WI38 (cell line): ENCODE measurements around the gene ARHGEF17.

ENCODE experiments used
- H3K4me3 ChIP-seq: 2 replicates; pipeline ENCODE4 v1.5.1; 2011; ENCODE audit warnings: low read depth, mild to moderate bottlenecking, control low read depth, low read length
- TF ChIP-seq, protein P1 (sequence below): IDR thresholded peaks from 2 replicates; pipeline ENCODE4 v1.5.1; 2012; ENCODE audit warnings: low read depth, mild to moderate bottlenecking, control low read depth, low read length

Gene ARHGEF17

DNA sequence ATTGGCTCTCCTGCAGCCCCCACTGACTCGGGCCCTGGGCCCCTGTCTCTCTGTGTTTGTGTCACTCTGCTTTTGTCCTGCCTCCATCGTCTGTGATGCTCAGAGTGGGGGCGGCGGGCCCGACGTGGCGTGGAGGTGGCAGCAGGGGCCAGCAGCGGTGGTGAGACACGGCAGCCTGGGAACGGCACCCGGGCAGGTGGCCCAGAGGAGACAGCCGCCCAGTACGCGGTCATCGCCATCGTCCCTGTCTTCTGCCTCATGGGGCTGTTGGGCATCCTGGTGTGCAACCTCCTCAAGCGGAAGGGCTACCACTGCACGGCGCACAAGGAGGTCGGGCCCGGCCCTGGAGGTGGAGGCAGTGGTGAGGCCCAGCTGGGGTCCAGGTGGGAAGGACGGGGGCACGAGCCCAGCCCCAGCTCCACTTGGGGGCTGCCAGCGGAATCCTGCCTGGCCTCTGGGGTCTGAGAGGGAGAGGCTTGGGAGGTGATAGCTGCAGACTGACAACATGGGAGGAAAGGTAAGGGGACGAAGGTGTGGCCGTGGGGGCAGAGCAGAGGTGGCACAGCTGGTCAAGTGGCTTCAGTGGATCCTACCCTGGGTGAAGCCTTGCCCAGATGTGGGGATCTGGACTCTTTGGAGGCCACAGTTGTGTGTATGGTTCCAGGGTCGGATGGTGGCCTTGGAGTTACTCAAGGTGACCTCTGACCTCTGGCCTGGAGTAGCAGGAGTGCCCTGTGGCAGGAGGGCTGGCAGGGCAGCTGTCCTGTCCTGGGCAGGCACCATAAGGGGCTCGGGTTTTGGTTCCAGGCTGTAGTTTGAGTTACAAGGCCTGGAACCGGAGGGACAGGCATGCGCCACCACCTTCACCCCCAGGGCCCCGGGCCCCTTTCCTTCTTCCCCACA lies 84.3 kb downstream of the ARHGEF17 start:
- TF ChIP-seq, protein P1, sequence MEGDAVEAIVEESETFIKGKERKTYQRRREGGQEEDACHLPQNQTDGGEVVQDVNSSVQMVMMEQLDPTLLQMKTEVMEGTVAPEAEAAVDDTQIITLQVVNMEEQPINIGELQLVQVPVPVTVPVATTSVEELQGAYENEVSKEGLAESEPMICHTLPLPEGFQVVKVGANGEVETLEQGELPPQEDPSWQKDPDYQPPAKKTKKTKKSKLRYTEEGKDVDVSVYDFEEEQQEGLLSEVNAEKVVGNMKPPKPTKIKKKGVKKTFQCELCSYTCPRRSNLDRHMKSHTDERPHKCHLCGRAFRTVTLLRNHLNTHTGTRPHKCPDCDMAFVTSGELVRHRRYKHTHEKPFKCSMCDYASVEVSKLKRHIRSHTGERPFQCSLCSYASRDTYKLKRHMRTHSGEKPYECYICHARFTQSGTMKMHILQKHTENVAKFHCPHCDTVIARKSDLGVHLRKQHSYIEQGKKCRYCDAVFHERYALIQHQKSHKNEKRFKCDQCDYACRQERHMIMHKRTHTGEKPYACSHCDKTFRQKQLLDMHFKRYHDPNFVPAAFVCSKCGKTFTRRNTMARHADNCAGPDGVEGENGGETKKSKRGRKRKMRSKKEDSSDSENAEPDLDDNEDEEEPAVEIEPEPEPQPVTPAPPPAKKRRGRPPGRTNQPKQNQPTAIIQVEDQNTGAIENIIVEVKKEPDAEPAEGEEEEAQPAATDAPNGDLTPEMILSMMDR: no peak
- no peak overlapping the region for H3K4me3 ChIP-seq

DNA sequence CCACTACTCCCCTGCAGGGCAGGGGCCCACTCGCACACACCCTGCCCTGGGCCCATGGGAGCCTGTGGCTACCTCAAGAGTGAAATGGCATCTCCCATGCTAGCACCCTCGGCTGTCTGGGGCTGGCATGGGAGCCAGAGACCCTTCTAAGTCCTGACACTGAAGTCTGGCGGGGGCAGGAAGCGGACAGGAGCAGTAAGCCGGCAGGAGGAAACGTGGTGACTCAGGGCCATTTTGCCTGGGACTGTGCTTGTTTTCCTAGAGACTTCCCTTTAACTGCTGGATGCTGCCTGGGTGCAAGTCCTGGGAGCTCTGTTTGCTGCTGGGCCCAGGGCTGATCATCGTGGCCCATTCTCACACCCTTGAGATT lies 84.9 kb downstream of the ARHGEF17 start:
- TF ChIP-seq, protein P1: no peak
- no peak overlapping the region for H3K4me3 ChIP-seq

DNA sequence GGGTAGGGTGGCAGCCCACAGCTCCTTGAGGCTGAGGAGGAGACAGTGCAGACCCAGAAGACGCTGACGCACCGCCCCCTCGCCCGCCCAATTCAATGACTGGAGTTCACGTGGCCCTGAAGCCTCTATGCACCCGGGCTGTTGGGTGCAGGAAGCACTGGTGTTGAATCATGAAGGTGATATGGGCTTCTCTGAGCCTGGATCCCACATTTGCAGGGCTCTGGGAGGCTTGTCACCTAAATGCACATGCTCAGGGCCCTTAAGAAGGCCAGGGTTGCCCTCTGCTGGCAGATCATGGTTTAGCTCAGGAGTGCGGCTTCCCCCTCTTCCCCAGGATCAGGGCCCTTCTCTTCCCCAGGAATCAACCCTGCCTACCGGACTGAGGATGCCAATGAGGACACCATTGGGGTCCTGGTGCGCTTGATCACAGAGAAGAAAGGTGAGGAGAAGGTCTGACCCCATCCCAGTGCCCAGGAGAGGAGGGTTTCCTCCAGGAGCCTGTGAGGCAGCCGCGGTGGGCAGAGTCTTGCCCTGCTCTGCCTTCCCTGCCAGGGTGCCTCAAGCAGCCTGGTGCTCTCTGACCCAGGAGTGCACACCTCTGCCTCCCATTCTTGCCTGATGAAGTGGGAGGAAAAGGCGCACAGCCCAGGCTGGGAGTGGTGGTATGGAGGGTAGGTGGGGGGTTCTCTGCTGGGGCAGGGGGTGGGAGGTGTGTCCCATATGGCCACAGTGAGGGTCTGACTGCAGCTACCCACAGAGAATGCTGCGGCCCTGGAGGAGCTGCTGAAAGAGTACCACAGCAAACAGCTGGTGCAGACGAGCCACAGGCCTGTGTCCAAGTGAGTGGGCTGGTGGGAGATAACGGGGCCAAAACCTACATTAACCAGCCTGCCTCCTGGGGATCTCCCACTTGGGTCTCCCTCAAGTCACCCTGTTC lies 85.7 kb downstream of the ARHGEF17 start:
- no peak overlapping the region for H3K4me3 ChIP-seq
- TF ChIP-seq, protein P1: peak; percentile 85

DNA sequence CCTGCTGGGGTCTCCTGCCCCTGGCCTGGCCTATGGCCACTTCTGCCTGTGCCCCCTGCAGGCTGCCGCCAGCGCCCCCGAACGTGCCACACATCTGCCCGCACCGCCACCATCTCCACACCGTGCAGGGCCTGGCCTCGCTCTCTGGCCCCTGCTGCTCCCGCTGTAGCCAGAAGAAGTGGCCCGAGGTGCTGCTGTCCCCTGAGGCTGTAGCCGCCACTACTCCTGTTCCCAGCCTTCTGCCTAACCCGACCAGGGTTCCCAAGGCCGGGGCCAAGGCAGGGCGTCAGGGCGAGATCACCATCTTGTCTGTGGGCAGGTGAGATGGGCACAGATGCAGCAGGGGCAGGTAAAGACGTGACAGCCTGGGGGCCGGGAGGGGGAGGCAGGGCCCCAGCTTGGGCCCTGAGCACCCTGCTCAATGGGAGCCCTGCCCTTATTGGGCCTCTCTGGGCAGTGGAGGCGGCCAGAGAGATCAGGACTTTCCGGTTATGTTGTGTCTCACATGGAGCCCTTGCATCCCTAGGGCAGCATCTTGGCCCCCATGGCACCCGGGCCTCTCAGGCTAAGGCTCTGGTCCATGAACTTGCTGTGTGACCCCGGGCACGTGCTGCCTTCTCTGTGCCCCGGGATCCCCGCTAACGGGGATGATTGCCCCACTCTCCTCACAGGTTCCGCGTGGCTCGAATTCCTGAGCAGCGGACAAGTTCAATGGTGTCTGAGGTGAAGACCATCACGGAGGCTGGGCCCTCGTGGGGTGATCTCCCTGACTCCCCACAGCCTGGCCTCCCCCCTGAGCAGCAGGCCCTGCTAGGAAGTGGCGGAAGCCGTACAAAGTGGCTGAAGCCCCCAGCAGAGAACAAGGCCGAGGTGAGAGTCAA lies 86.6 kb downstream of the ARHGEF17 start:
- TF ChIP-seq, protein P1: no peak
- H3K4me3 ChIP-seq: no peak overlapping the region

DNA sequence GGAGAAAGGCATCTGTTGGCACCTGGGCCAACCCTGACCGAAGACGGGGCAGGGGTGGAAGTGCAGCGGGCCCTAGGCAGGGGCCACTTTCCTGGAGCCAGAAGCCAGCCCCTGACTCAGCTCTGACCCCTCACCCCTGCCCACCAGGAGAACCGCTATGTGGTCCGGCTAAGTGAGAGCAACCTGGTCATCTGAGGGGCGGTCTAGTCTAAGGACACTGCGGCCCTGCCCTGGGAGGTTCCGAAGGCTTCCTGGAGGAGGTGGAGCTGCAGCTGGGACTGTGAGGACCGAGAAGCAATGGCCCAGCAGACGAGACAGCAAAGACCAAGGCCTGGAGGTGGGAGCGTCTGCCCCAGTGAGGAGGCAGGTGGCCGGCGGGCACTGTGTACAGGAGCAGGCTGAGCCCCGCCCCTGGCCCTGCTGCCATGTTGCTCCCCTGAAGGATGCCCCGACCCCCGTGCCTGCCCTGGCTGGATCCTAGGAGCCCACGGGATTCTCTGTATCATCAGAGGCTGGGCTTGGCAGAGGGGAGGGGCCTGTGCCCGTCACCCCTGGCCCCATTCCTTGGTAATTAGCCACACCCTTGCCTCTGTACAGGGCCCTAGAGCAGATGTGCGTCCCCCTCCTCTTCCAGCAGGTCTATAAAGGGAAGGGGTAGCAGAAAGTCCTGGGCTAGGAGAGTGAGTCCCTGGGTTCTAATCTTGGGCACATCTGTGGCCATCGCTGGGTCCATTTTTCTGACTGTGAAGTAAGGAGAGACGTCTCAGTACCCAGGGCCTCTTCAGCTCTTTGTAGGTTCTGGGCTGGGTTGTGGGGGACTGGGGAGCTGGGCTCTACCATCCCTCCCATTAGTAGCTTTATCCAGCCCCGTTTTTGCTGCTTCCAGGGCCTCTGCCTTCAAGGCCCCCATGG lies 87.5 kb downstream of the ARHGEF17 start:
- H3K4me3 ChIP-seq: no peak overlapping the region
- TF ChIP-seq, protein P1: no peak
